Astrocyte of the hippocampus (primary cell): ENCODE results near the gene CCDC85B.

Source experiments
- DNase-seq: peaks from one replicate; pipeline ENCODE4 v3.0.0; 2011; ENCODE audit warnings: low read depth, low spot score

CCDC85B gene

GRCh38 chr11:65869643-65870306, 20.7 kb upstream of the CCDC85B start:
- DNase-seq, result no peak

DNA sequence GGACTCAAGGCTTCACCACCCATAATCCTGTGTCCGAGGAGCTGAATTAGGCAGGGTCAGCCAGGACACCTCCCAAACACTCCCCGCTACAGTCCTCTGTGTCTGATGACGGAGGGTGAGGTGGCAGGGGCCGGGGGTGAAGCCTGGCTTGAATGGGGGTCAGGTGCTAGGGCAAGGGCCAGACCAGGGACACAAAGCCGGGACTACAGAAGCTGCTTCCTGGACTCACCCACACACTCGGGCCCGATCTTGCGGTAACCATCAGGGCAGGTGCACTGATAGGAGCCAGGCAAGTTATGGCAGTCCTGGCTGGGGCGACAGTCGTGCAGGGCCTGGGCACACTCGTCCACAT, 20.2 kb upstream of the CCDC85B start:
- no peak for DNase-seq

DNA sequence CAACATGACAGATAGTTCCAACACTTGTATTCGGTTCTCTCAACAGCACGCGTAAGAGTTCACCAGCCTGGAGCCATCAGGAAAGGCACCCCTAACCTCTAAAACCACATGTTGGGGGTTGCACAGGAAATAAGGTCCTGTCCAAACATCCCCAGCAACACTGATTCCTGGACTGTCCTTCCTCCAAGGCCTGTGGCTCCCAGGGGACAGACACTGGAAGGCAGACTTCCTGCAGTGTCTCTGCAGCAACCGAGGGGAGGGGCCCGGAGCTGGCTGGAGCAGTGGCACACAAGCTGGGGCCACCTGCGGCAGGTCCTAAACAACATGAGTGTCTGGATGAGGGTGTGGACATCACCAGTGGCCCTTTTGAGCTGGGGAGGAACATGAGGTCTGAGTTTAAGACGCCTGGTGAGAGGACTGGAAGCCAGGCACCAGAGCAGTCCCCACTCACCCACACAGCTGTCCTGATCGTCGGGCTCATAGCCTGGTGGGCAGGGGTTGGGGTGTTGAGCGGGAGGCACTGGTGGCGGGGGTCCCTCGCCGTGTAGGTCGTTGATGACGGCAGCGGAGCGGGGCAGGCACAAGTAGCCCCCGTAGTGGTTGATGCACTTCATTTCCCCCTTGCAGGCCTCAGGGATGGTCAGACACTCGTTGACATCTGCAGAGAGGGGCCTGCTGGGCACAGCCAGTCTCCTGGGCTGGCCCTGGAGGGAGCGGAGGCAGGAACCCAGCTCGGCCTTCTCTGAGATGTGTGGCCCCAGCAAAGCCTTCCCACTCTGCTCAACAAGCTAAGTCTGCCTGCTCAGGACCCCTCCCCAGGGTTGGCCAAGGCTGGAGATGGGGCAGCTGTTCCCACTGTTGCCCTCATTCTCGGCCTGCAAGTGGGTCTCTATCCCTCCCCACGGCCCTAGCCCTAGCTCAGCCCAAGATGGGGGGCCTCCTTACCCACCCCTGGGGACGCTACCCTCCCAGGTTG, 19.5 kb upstream of the CCDC85B start:
- no peak for DNase-seq

DNA sequence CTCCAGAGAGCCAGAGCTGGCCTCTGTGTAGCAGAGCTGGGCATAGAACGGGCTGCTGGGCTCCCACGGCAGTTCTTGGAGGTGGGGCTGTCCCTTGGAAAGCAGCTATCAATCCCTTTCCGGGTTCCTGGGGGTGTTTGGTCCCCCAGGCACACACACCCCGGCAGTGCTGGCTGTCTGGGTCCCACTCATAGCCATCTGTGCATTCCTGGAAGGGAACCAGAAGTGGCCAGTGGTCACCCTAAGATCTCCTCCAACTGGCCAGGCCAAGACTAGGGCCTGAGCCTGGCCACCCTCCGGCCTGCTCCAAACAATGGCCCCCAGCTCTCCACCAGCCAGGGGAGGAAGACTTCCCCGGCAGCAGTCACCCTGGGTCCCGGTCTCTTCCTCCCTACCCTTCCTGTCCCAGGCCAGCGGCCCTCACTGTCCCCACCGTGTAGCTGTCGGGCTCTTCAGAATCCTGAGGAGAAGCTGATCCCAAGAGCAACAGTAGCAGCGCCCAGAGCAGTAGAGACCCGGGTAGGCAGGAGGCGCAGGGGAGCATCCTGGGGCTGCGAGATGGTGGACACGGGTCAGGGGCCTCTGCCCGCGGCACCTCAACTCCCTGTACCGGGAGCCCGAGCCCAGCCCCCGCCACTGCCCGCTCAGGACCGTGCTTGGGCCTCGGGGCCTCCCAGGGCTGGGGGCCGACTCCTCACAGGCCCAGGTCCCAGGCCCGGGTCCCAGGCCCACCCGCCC, 18.5 kb upstream of the CCDC85B start:
- peak; percentile 67 for DNase-seq

DNA sequence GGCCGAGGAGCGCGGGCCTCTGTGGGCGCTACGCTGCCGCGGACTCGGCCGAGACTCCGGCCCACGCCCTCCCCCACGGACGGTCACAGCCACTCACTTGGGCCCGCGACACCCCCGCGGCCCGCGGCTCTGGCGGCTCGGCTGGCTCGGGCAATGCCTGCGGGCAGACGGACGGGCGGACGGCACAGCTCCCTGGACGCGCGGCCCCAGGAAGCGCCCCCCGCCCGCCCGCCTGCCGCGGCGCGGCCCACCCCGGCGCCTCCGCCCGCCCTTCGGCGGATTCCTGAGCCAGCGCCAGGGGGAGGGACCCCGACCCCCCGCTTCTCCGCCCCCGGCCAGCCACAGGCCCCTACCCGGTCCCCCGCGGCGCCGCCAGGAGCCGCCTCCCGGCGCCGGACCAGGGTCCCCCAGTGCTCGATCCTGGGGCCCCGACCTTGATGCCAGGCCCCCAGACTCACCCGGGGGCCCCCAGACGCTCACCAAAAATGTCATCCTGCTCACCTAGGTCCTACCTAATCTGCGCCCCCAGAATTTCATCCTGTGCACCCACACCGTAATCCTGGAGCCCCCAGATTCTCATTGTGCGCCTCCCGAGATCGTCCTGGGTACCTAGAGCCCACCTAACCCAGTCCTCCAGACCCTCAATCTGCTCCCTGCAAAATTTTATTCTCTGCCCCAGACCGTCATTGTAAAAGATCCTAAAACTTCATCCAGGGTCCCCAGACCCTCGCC, 17.7 kb upstream of the CCDC85B start, which contains the start of gene EFEMP2:
TSS of gene EFEMP2 (minus strand) at position 215 of the 732 bp plus-strand sequence. CDS start 446 bp downstream, outside the sequence.
- peak; percentile 86 for DNase-seq

DNA sequence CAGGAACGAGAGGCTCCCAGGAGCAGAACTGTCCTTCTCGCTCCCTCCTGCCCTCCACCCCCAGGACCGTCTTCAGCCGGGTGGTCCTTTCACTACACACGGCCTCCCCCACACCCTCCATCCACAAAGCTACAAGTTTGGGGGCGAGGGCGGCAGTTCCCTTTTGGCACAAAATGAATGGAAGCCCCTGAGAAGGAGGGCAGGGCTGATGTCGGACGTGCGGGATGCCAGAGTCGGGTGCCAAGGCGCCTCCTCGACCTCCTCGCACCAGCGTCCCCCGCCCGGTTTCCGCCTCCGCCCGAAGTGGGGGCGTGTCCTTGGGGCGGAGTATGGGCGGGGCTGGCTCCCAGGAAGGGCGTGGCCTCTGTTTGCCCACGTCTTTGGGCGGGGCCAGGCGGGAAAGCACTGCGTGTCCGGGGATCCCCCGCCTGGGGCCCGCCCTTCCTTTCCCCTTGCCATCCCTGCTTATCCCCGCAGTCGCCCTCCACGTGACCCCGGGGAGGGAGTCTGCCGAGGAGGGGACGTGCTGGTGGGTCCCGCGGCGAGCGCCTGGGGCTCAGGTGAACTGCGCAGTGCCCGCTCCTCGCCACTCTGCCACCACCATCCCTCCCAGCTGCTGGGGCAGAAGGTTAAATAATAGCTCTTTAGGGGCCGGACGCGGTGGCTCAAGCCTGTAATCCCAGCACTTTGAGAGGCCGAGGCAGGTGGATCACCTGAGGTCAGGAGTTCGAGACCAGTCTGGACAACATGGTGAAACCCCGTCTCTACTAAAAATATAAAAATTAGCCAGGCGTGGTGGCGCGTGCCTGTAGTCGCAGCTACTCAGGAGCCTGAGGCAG, 16.9 kb upstream of the CCDC85B start:
- DNase-seq, result peak; percentile 98

DNA sequence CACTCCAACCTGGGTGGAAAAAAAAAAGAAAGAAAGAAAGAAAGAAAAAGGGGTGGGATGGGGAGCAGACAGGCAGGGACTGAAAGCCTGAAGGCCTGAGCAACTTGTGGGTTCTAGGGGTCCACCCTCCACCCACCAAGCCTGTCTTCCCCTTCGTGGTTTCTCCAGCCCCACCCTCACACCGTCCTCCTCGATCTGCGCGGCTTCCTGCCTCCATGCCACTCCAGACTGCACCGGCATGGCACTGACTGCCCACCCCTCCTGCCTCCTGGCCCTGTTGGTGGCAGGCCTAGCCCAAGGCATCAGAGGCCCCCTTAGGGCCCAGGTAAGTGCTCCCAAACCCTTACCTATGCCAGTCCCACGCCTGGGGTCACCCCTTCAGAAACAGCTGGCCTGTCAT, 10.9 kb upstream of the CCDC85B start, which contains the start of gene CTSW:
TSS of gene CTSW (plus strand) at position 221 of the 400 bp plus-strand sequence. CDS start at position 239, 18 bp downstream.
- DNase-seq, result no peak

DNA sequence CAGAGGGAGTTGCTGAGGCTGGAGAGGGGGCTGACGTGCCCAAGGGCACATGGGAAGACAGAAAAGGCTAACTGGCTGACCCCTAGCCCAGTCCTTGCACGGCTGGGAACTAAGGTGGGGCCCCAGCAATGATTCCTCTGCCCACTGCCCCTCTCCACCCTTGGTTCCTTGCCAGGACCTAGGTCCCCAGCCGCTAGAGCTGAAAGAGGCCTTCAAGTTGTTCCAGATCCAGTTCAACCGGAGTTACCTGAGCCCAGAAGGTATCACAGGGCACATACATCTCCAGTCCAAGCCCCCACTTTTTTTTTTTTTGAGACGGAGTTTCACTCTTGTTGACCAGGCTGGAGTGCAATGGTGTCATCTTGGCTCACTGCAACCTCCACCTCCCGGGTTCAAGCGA, 10.4 kb upstream of the CCDC85B start:
- DNase-seq, result no peak

DNA sequence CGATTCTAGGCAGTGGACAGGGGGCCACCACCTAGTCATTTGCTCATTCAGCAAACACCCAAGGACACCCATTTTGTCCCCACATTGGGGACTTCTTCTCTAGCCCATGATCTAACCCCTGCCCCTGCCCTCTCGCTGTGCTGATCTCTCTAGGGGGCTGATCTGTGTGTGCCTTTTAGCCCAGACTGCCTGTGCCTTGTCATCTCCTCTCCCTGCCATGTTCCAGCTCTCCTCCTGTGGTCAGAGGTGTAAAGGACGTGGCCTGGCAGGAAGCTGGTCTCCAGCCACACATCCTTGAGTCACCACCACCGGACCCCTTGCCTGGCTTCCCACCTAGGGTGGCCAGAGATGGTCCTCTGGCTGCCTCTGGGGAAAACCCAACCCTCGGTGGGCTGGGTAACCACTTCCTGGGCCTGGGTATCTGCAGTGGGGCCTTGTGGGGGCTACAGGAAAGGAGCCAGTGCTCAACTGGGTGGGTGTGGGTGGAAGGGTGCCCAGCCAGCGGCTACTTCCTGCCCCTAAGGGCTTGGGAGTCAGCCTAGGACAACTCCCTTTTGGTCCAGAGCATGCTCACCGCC, 9.5 kb upstream of the CCDC85B start:
- peak; percentile 18 for DNase-seq

DNA sequence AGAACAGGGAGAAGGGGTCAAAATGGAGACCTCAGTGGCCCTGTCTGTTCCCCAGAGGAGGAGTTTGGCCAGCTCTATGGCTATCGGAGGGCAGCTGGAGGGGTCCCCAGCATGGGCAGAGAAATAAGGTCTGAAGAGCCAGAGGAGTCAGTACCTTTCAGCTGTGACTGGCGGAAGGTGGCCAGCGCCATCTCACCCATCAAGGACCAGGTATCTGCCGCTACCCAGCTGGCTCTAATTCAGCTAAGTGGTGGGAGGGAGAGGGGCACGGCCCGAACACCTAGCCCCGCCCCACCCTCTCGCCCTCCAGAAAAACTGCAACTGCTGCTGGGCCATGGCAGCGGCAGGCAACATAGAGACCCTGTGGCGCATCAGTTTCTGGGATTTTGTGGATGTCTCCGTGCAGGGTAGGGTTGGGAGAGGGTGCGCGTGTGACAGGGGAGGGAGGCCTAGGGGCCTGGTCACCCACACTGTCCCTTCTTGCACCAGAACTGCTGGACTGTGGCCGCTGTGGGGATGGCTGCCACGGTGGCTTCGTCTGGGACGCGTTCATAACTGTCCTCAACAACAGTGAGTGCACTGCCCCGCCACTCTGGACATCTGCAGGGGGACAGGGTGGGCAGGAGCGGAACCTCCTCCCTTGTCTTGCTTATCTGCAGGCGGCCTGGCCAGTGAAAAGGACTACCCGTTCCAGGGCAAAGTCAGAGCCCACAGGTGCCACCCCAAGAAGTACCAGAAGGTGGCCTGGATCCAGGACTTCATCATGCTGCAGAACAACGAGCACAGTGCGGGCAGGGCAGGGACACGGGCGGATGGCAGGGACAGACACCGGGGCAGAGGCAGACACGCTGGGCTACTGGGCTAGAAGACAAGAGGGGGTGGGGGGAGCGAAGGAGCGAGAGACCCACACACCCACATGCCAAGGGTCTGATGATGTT, 8.1 kb upstream of the CCDC85B start:
- no peak for DNase-seq

DNA sequence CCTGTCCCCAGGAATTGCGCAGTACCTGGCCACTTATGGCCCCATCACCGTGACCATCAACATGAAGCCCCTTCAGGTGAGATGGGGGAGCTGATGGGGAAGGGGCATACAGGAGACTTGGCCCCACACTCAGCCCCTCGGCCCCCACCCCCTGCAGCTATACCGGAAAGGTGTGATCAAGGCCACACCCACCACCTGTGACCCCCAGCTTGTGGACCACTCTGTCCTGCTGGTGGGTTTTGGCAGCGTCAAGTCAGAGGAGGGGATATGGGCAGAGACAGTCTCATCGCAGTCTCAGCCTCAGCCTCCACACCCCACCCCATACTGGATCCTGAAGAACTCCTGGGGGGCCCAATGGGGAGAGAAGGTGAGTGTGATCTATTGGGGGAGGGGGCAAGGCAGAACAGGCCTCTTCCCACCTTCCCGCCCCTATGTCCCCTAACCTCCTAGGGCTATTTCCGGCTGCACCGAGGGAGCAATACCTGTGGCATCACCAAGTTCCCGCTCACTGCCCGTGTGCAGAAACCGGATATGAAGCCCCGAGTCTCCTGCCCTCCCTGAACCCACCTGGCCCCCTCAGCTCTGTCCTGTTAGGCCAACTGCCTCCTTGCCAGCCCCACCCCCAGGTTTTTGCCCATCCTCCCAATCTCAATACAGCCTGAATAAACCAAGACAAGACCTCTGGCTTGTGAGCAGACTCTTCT, 7.3 kb upstream of the CCDC85B start:
- no peak for DNase-seq

DNA sequence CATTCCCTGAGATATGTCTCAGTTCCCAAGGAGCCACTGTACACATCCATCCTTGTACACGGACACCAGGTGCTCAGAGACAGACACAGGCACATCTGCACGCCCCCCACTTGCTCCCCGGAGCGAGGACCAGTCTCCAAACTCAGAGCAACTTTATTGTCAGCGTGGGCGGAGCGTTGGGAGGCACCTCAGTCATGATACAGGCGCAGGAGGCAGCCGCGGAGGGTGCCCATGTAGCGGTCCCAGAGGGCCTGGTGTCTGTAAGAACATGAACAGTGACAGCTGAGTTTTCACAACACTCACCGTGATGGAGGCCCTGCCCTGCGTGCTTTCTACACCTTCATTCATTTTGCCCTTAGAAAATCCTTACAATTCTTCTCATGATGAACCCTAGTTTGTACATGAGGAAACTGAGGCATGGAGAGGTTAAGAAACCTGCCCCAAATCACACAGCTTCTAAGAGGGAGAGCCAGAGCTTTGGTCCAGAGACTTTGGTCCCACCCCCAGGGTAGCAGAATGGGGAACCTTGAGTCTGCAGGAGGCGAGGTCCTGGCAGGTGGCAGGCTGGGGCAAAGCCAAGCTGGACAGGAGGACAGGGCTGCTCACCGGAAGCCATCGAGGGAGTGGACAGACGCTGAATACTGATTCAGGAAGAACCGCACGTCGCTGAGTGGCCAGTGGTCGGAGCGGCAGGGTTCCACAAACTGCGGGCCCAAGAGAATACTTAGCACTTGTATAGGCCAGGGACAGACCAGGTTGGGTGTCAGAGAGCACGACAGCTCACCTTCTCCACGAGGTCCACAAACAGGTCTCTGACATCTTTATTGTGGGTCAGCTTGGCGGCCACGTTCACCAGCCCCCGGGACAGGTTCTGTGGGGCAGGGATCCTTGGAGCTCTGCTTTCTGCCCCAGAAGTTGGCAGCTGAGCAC, 6.4 kb upstream of the CCDC85B start:
- no peak for DNase-seq

- peak; percentile 89 for DNase-seq
Observed at GRCh38 chr11:65884716-65885092, 5.8 kb upstream of the CCDC85B start.

- DNase-seq, result no peak
Observed at GRCh38 chr11:65885231-65885630, 5.2 kb upstream of the CCDC85B start.

DNA sequence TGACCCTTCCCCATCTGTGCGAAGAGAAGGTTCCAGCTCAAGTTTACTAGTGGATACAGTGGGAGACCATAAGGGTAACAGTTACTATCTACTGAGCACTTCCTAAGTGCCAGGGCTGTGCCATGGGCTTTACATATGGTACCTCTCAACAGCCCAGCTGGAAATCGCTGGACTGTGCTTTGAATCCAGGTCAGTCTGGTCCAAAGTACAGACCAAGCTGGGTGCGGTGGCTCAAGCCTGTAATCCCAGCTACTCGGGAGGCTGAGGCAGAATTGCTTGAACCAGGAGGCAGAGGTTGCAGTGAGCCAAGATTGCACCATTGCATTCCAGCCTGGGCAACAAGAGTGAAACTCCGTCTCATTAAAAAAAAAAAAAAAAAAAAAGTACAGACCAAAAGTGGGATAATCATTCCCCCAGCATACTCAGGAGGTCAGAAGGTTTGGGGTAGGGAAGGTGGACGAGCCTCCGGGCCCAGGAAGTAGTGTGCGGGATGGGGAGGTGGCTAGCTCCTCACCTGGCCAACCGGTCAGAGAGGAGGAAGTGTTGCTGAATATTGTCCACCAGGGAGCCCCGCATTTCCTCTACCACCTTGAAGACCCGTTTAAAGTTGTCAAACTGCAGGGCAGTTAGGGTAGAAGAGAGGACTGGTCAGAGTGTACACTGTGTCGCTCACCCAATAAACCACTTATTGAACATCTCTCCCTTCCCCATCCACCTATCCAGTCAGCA, 4.5 kb upstream of the CCDC85B start:
- DNase-seq, result no peak
